ENCODE data around the gene NCOA7.

NCOA7 gene

GRCh38 chr6:125797886-125798444 lies 7.2 kb downstream of the NCOA7 start:
- H3K9me3 ChIP-seq (ENCODE audit: insufficient read depth, low read length), result no peaks in the 10 kb centered on the region
- H3K9me2 ChIP-seq (replicated peaks; ENCODE audit: insufficient read depth, low read length), result no peaks in the 10 kb centered on the region
- H3K4me3 ChIP-seq (ENCODE audit: insufficient read depth, low read length, poor library complexity, severe bottlenecking), result peak overlapping the region; percentile 25
- peaks cover 88% of the 10 kb centered on the region for H3K79me2 ChIP-seq (ENCODE audit: insufficient read depth, low read length)
- TF ChIP-seq CTCF (IDR thresholded peaks at IDR 0.05; ENCODE audit: insufficient read depth, low read length, poor library complexity, severe bottlenecking) (no peak), EZH2phosphoT487 (conservative IDR thresholded peaks at IDR 0.05; ENCODE audit: low read length) (no peak)
- peak overlapping the region; percentile 97 for H3K27ac ChIP-seq (ENCODE audit: low read depth, low read length)
- H3K36me3 ChIP-seq (ENCODE audit: low read length), result no peaks in the 10 kb centered on the region
- peak overlapping the region; percentile 87 for H3K4me2 ChIP-seq (ENCODE audit: low read depth, low read length, poor library complexity, severe bottlenecking)
- no peak overlapping the region for H2AFZ ChIP-seq (ENCODE audit: low read depth, low read length, severe bottlenecking)
- peak overlapping the region; percentile 44 for H3K9ac ChIP-seq (ENCODE audit: low read length)
- no peaks in the 10 kb centered on the region for H3K27me3 ChIP-seq (ENCODE audit: low read length)
- peaks cover 26% of the 10 kb centered on the region for H3F3A ChIP-seq (ENCODE audit: insufficient read depth)
- no peaks in the 10 kb centered on the region for H4K20me1 ChIP-seq (ENCODE audit: low read depth, low read length)

DNA sequence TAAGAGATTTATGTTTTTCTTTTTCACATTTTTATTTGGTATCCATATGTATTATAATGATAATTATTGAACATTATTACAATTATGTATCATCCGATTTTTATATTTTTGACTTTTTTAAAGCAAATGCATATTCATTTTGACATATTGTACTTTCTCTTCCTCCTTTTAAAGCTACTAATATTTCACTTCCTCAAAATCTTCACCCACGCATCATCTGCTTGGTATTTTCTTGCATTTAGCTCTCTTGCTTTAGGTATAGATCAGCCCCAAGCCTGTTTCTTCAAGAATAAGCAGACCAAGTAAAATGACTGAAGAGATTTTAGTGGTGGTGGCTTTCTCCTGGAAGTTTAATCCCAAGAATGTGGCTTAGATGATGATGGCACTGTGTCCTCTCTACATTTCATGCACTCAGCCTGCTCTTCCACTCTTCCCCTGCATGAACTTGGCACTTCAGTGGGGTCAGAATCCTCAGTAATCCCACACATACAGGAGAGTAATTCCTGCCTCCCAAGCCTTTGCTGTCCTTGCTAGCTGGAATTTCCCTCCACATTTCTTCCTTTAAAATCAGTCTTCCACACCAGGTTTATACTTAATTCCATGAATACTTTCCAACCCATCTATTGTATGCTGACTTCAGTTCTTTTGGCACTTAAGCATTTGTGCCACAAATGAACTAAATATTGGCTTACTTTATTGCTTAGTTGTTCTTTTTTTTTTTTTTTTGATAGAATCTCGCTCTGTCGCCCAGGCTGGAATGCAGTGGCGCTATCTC lies 8.2 kb downstream of the NCOA7 start:
- Histone ChIP-seq H4K20me1 (ENCODE audit: low read depth, low read length) (no peaks in the 10 kb centered on the region), H2AFZ (ENCODE audit: low read depth, low read length, severe bottlenecking) (no peak overlapping the region), H3K27ac (ENCODE audit: low read depth, low read length) (peak overlapping the region; percentile 97), H3K4me2 (ENCODE audit: low read depth, low read length, poor library complexity, severe bottlenecking) (peak overlapping the region; percentile 87), H3K27me3 (ENCODE audit: low read length) (no peaks in the 10 kb centered on the region), H3K79me2 (ENCODE audit: insufficient read depth, low read length) (peaks cover 88% of the 10 kb centered on the region), H3K4me3 (ENCODE audit: insufficient read depth, low read length, poor library complexity, severe bottlenecking) (peak overlapping the region; percentile 32), H3F3A (ENCODE audit: insufficient read depth) (peaks cover 26% of the 10 kb centered on the region), H3K36me3 (ENCODE audit: low read length) (peaks cover 8% of the 10 kb centered on the region), H3K9me3 (ENCODE audit: insufficient read depth, low read length) (no peaks in the 10 kb centered on the region), H3K9me2 (replicated peaks; ENCODE audit: insufficient read depth, low read length) (no peaks in the 10 kb centered on the region), H3K9ac (ENCODE audit: low read length) (peak overlapping the region; percentile 55)
- TF ChIP-seq CTCF (IDR thresholded peaks at IDR 0.05; ENCODE audit: insufficient read depth, low read length, poor library complexity, severe bottlenecking) (no peak), EZH2phosphoT487 (conservative IDR thresholded peaks at IDR 0.05; ENCODE audit: low read length) (no peak)

GRCh38 chr6:125802383-125802782 lies 11.6 kb downstream of the NCOA7 start:
- H3K27me3 ChIP-seq (ENCODE audit: low read length), result no peaks in the 10 kb centered on the region
- 0 out of 2 replicates have a peak overlapping the region, but pooled peaks have one; percentile 6 for H3K9ac ChIP-seq (ENCODE audit: low read length)
- H3K27ac ChIP-seq (ENCODE audit: low read depth, low read length), result peak overlapping the region; percentile 61
- H3K9me2 ChIP-seq (replicated peaks; ENCODE audit: insufficient read depth, low read length), result no peaks in the 10 kb centered on the region
- peaks cover 84% of the 10 kb centered on the region for H3K79me2 ChIP-seq (ENCODE audit: insufficient read depth, low read length)
- TF ChIP-seq CTCF (IDR thresholded peaks at IDR 0.05; ENCODE audit: insufficient read depth, low read length, poor library complexity, severe bottlenecking) (no peak), EZH2phosphoT487 (conservative IDR thresholded peaks at IDR 0.05; ENCODE audit: low read length) (no peak)
- H3K4me3 ChIP-seq (ENCODE audit: insufficient read depth, low read length, poor library complexity, severe bottlenecking), result no peak overlapping the region
- H3K9me3 ChIP-seq (ENCODE audit: insufficient read depth, low read length), result no peaks in the 10 kb centered on the region
- H3K4me2 ChIP-seq (ENCODE audit: low read depth, low read length, poor library complexity, severe bottlenecking), result peak overlapping the region; percentile 52
- no peaks in the 10 kb centered on the region for H4K20me1 ChIP-seq (ENCODE audit: low read depth, low read length)
- H2AFZ ChIP-seq (ENCODE audit: low read depth, low read length, severe bottlenecking), result no peak overlapping the region
- H3F3A ChIP-seq (ENCODE audit: insufficient read depth), result peaks cover 22% of the 10 kb centered on the region
- peaks cover 10% of the 10 kb centered on the region for H3K36me3 ChIP-seq (ENCODE audit: low read length)

Data from SU-DHL-6 (cell line).